GM21528 (cell line): Measurements from ENCODE around the gene SLC7A5.
"Not testable (repeated sequence)": the region's sequence is repeated elsewhere in the genome, so short reads cannot be mapped to it uniquely, and the experiment has no call there.

Source experiments
- ATAC-seq: cut with Tn5 transposase; IDR thresholded peaks from one replicate; pipeline ENCODE4 v1.9.1; 2021; ENCODE audit warnings: mild to moderate bottlenecking, moderate library complexity; ENCODE audit not compliant: unreplicated experiment, low FRiP score

Gene SLC7A5

GRCh38 chr16:87806641-87807546, 62.4 kb downstream of the SLC7A5 start:
- no peak for ATAC-seq

GRCh38 chr16:87806261-87806640, 63.1 kb downstream of the SLC7A5 start:
- no peak for ATAC-seq

- no peak for ATAC-seq
Observed at GRCh38 chr16:87803385-87803784, 65.9 kb downstream of the SLC7A5 start.

- no peak for ATAC-seq
Observed at GRCh38 chr16:87802670-87803069, 66.6 kb downstream of the SLC7A5 start.

GRCh38 chr16:87801679-87802259, 67.5 kb downstream of the SLC7A5 start:
- no peak for ATAC-seq

GRCh38 chr16:87800497-87800896, 68.8 kb downstream of the SLC7A5 start:
- ATAC-seq, result no peak

GRCh38 chr16:87795336-87795735, 74.0 kb downstream of the SLC7A5 start:
- no peak for ATAC-seq

GRCh38 chr16:87794485-87795078, 74.7 kb downstream of the SLC7A5 start:
- no peak for ATAC-seq

GRCh38 chr16:87792205-87792565, 77.1 kb downstream of the SLC7A5 start:
- no peak for ATAC-seq

- no peak for ATAC-seq
Observed at GRCh38 chr16:87791295-87792204, 77.8 kb downstream of the SLC7A5 start.

- no peak for ATAC-seq
Observed at GRCh38 chr16:87790292-87791100, 78.8 kb downstream of the SLC7A5 start.

- no peak for ATAC-seq
Observed at GRCh38 chr16:87789437-87790291, 79.6 kb downstream of the SLC7A5 start.

GRCh38 chr16:87788730-87789436, 80.4 kb downstream of the SLC7A5 start:
- ATAC-seq, result not testable (repeated sequence)

- not testable (repeated sequence) for ATAC-seq
Observed at GRCh38 chr16:87787451-87788091, 81.7 kb downstream of the SLC7A5 start.

- ATAC-seq, result no peak
Observed at GRCh38 chr16:87784812-87785211, 84.5 kb downstream of the SLC7A5 start.

- ATAC-seq, result no peak
Observed at GRCh38 chr16:87782033-87782432, 87.3 kb downstream of the SLC7A5 start.

GRCh38 chr16:87780385-87780989, 88.8 kb downstream of the SLC7A5 start:
- ATAC-seq, result peak; percentile 45
